H9 (cell line): ENCODE data around the gene DGCR2. TPM values are rescaled to one million over a fixed set of nuclear protein-coding genes. Genes with fewer than 3 reads are reported as not detected.

Experiments used
- DNase-seq: peaks from one replicate; pipeline ENCODE4 v3.0.0-alpha.2; 2017
- H2AFZ ChIP-seq: one replicate; pipeline ENCODE4 v1.6.1; 2013; ENCODE audit warnings: mild to moderate bottlenecking, low read length, control low read depth, moderate library complexity
- H2AK5ac ChIP-seq: 2 replicates; pipeline ENCODE4 v1.6.1; 2013; ENCODE audit warnings: low read length, control low read depth, mixed read lengths; ENCODE audit not compliant: insufficient read length
- H2BK120ac ChIP-seq: one replicate; pipeline ENCODE4 v1.6.1; 2013; ENCODE audit warnings: low read depth, mild to moderate bottlenecking, low read length, control low read depth, inconsistent platforms; ENCODE audit not compliant: poor library complexity, severe bottlenecking
- H2BK12ac ChIP-seq: 2 replicates; pipeline ENCODE4 v1.6.1; 2013; ENCODE audit warnings: low read length, control low read depth, mixed read lengths, low read depth; ENCODE audit not compliant: insufficient read length
- H2BK15ac ChIP-seq: 2 replicates; pipeline ENCODE4 v1.6.1; 2013; ENCODE audit warnings: low read depth, low read length, control low read depth
- H2BK20ac ChIP-seq: one replicate; pipeline ENCODE4 v1.6.1; 2013; ENCODE audit warnings: low read depth, mild to moderate bottlenecking, low read length, control low read depth, inconsistent platforms; ENCODE audit not compliant: poor library complexity, severe bottlenecking
- H2BK5ac ChIP-seq: 2 replicates; pipeline ENCODE4 v1.6.1; 2013; ENCODE audit warnings: low read length, control low read depth, mixed read lengths; ENCODE audit not compliant: insufficient read length
- H3K14ac ChIP-seq: 2 replicates; pipeline ENCODE4 v1.6.1; 2013; ENCODE audit warnings: low read length, control low read depth; ENCODE audit not compliant: insufficient read depth
- H3K18ac ChIP-seq: 2 replicates; pipeline ENCODE4 v1.6.1; 2013; ENCODE audit warnings: low read depth, mild to moderate bottlenecking, mixed read lengths, low read length, control low read depth; ENCODE audit not compliant: insufficient read length
- H3K23ac ChIP-seq: 2 replicates; pipeline ENCODE4 v1.6.1; 2013; ENCODE audit warnings: low read length, control low read depth, mixed read lengths, low read depth; ENCODE audit not compliant: insufficient read length
- H3K23me2 ChIP-seq: 2 replicates; pipeline ENCODE4 v1.6.1; 2013; ENCODE audit warnings: low read depth, mild to moderate bottlenecking, mixed read lengths, low read length, control low read depth; ENCODE audit not compliant: insufficient read length, poor library complexity, severe bottlenecking
- H3K27ac ChIP-seq: 2 replicates; pipeline ENCODE4 v1.5.1; 2013; ENCODE audit warnings: low read length, control low read depth, mixed read lengths, low read depth; ENCODE audit not compliant: insufficient read length
- H3K27me3 ChIP-seq: 2 replicates; pipeline ENCODE4 v1.6.1; 2013; ENCODE audit warnings: low read length, control low read depth, inconsistent platforms; ENCODE audit not compliant: insufficient read depth
- H3K4ac ChIP-seq: 2 replicates; pipeline ENCODE4 v1.6.1; 2013; ENCODE audit warnings: low read depth, mild to moderate bottlenecking, control low read depth, inconsistent platforms, low read length, moderate library complexity
- H3K4me1 ChIP-seq: 2 replicates; pipeline ENCODE4 v1.6.1; 2013; ENCODE audit warnings: low read length, control low read depth, inconsistent platforms; ENCODE audit not compliant: insufficient read depth
- H3K4me2 ChIP-seq: 2 replicates; pipeline ENCODE4 v1.6.1; 2013; ENCODE audit warnings: low read length, control low read depth, mixed read lengths; ENCODE audit not compliant: insufficient read length, insufficient read depth
- H3K56ac ChIP-seq: 2 replicates; pipeline ENCODE4 v1.6.1; 2013; ENCODE audit warnings: low read depth, mild to moderate bottlenecking, mixed read lengths, low read length, control low read depth; ENCODE audit not compliant: insufficient read length
- H3K79me1 ChIP-seq: 2 replicates; pipeline ENCODE4 v1.6.1; 2013; ENCODE audit warnings: low read depth, mild to moderate bottlenecking, moderate library complexity, low read length, control low read depth, inconsistent platforms; ENCODE audit not compliant: insufficient read depth, poor library complexity, severe bottlenecking
- H3K79me2 ChIP-seq: 2 replicates; pipeline ENCODE4 v1.6.1; 2013; ENCODE audit warnings: low read length, control low read depth, inconsistent platforms; ENCODE audit not compliant: insufficient read depth
- H3K9ac ChIP-seq: 2 replicates; pipeline ENCODE4 v1.6.1; 2013; ENCODE audit warnings: low read length, control low read depth, mixed read lengths; ENCODE audit not compliant: insufficient read length; ENCODE audit errors: extremely low read depth
- H3K9me3 ChIP-seq: one replicate; pipeline ENCODE4 v1.6.1; 2013; ENCODE audit warnings: low read depth, low read length, inconsistent platforms; ENCODE audit not compliant: control insufficient read depth
- H3T11ph ChIP-seq: one replicate; pipeline ENCODE4 v1.6.1; 2013; ENCODE audit warnings: mild to moderate bottlenecking, low read length, control low read depth, inconsistent platforms
- H4K20me1 ChIP-seq: one replicate; pipeline ENCODE4 v1.6.1; 2013; ENCODE audit not compliant: control insufficient read depth, insufficient read length, insufficient read depth
- H4K5ac ChIP-seq: 2 replicates; pipeline ENCODE4 v1.6.1; 2013; ENCODE audit warnings: low read depth, mild to moderate bottlenecking, mixed read lengths, low read length, control low read depth; ENCODE audit not compliant: insufficient read length
- H4K8ac ChIP-seq: replicated peaks from 2 replicates; pipeline ENCODE4 v1.6.1; 2013; ENCODE audit warnings: low read length, control low read depth, mixed read lengths, low read depth; ENCODE audit not compliant: insufficient read length
- H4K91ac ChIP-seq: 2 replicates; pipeline ENCODE4 v1.6.1; 2013; ENCODE audit warnings: low read depth, mild to moderate bottlenecking, moderate library complexity, mixed read lengths, low read length, control low read depth; ENCODE audit not compliant: insufficient read length
- H3K27ac Mint-ChIP-seq, 3 experiments: 2 replicates in 2 of 3; 3 replicates in 1 of 3; pipeline ENCODE4 v1.8.0; 2020 to 2021; ENCODE audit warnings: mixed read lengths in 3 of 3, mild to moderate bottlenecking in 1 of 3, moderate library complexity in 1 of 3
- H3K27me3 Mint-ChIP-seq: 2 replicates; pipeline ENCODE4 v1.8.0; 2021; ENCODE audit warnings: low read depth, mild to moderate bottlenecking, moderate library complexity, mixed read lengths
- H3K36me3 Mint-ChIP-seq, 3 experiments: 2 replicates in 2 of 3; 3 replicates in 1 of 3; pipeline ENCODE4 v1.8.0; 2020 to 2021; ENCODE audit warnings: low read depth in 3 of 3, mixed read lengths in 3 of 3; ENCODE audit not compliant: insufficient read depth in 1 of 3
- H3K4me1 Mint-ChIP-seq, 2 experiments: 2 replicates each; pipeline ENCODE4 v1.8.0; 2020; ENCODE audit warnings: mixed read lengths in 2 of 2
- H3K4me3 Mint-ChIP-seq, 2 experiments: 2 replicates in 1 of 2; 3 replicates in 1 of 2; pipeline ENCODE4 v1.8.0; 2020 to 2021; ENCODE audit warnings: mild to moderate bottlenecking in 2 of 2, mixed read lengths in 2 of 2, moderate library complexity in 1 of 2
- H3K9me3 Mint-ChIP-seq, 2 experiments: 2 replicates in 1 of 2; 3 replicates in 1 of 2; pipeline ENCODE4 v1.8.0; 2020; ENCODE audit warnings: mild to moderate bottlenecking in 2 of 2, mixed read lengths in 2 of 2, moderate library complexity in 1 of 2
- WGBS: extraction: QIAGEN DNeasy Blood & Tissue Kit; methylation state at CpG from one replicate; pipeline ENCODE4 v1.1.7; 2013; ENCODE audit warnings: missing lambda C conversion rate, low lambda C conversion rate, mixed read lengths; ENCODE audit not compliant: insufficient read length; ENCODE audit errors: extremely low coverage; 5-methylcytosine and 5-hydroxymethylcytosine counted together
- total RNA-seq: library from RNA; stranded (reverse); gene quantifications from 2 replicates; pipeline ENCODE4 v1.2.1, GENCODE V29; 2021
- TF ChIP-seq, protein P1 (sequence below): fragments of 200-600 bp; sonication (generic); conservative IDR thresholded peaks from 3 replicates; pipeline ENCODE4 v1.8.0; 2021; ENCODE audit warnings: antibody characterized with exemption, mild to moderate bottlenecking

The DGCR2 gene
- total RNA-seq, 1 experiment from 2014 or later: 47.2 TPM

DNA sequence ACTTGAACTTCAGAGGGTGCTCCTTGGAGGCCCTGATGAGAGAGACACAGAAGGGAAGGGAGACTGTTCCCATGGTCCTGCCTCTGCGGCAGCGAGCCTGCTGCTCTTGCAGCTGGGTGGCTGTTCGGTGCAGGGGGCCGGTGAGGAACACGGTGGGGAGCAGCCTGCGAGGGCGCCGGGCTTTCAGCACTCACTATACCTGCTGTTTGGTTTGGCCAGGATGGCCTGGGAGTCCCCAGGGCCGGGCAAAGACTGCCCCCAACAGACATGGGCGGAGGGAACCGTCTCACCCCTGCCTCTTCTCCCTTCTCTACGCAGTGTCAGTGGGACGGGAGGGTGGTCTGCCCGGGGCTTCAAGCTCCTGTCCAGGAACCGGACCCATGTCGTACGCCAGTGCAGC is 128.2 kb downstream of the DGCR2 start:
- no peaks in the 10 kb centered on the region; a peak in 1 of 7 replicates for H3K36me3 Mint-ChIP-seq
- Histone ChIP-seq H2BK20ac (no peak overlapping the region), H3T11ph (no peak overlapping the region), H3K9ac (no peak overlapping the region), H3K79me1 (no peaks in the 10 kb centered on the region), H3K79me2 (no peaks in the 10 kb centered on the region), H3K56ac (no peak overlapping the region), H3K9me3 (no peaks in the 10 kb centered on the region), H4K91ac (no peak overlapping the region), H4K5ac (no peak overlapping the region), H3K27me3 (no peaks in the 10 kb centered on the region), H2BK12ac (no peak overlapping the region), H4K20me1 (no peaks in the 10 kb centered on the region), H2AFZ (no peak overlapping the region), H4K8ac (no peak overlapping the region), H2AK5ac (no peak overlapping the region), H3K4me1 (no peaks in the 10 kb centered on the region), H3K4ac (no peak overlapping the region), H3K23ac (no peak overlapping the region), H2BK120ac (no peak overlapping the region), H2BK15ac (no peak overlapping the region), H3K18ac (no peak overlapping the region), H2BK5ac (no peak overlapping the region), H3K27ac (no peak overlapping the region), H3K4me2 (no peak overlapping the region), H3K23me2 (peaks cover 3% of the 10 kb centered on the region), H3K14ac (no peak overlapping the region)
- H3K9me3 Mint-ChIP-seq: no peaks in the 10 kb centered on the region; a peak in 2 of 5 replicates
- no peak overlapping the region for H3K27ac Mint-ChIP-seq
- no peak overlapping the region for H3K4me3 Mint-ChIP-seq
- peaks cover 23% of the 10 kb centered on the region for H3K27me3 Mint-ChIP-seq
- TF ChIP-seq, protein P1, sequence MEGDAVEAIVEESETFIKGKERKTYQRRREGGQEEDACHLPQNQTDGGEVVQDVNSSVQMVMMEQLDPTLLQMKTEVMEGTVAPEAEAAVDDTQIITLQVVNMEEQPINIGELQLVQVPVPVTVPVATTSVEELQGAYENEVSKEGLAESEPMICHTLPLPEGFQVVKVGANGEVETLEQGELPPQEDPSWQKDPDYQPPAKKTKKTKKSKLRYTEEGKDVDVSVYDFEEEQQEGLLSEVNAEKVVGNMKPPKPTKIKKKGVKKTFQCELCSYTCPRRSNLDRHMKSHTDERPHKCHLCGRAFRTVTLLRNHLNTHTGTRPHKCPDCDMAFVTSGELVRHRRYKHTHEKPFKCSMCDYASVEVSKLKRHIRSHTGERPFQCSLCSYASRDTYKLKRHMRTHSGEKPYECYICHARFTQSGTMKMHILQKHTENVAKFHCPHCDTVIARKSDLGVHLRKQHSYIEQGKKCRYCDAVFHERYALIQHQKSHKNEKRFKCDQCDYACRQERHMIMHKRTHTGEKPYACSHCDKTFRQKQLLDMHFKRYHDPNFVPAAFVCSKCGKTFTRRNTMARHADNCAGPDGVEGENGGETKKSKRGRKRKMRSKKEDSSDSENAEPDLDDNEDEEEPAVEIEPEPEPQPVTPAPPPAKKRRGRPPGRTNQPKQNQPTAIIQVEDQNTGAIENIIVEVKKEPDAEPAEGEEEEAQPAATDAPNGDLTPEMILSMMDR: no peak
- no peak for DNase-seq
- peaks cover 27 to 30% of the 10 kb centered on the region in 2 experiments for H3K4me1 Mint-ChIP-seq
- no CpG with 5 or more reads among the region's 17 CpGs for WGBS
